Astrocyte (in vitro differentiated cells and primary cell): ENCODE measurements around the gene NUMB.
A peak's percentile ranks its signal among the peaks of the same experiment; 100 is the strongest.

Experiments used
- EZH2 ChIP-seq: IDR thresholded peaks from 2 replicates; pipeline ENCODE4 v1.6.1; 2012; ENCODE audit warnings: mild to moderate bottlenecking, low read length, inconsistent platforms; ENCODE audit not compliant: insufficient read depth
- TF ChIP-seq, protein P1 (sequence below): IDR thresholded peaks from 2 replicates; pipeline ENCODE4 v1.5.1; 2011; ENCODE audit warnings: low read depth, mild to moderate bottlenecking, inconsistent platforms, low read length, moderate library complexity; ENCODE audit not compliant: insufficient read depth

- TF ChIP-seq, protein P1, sequence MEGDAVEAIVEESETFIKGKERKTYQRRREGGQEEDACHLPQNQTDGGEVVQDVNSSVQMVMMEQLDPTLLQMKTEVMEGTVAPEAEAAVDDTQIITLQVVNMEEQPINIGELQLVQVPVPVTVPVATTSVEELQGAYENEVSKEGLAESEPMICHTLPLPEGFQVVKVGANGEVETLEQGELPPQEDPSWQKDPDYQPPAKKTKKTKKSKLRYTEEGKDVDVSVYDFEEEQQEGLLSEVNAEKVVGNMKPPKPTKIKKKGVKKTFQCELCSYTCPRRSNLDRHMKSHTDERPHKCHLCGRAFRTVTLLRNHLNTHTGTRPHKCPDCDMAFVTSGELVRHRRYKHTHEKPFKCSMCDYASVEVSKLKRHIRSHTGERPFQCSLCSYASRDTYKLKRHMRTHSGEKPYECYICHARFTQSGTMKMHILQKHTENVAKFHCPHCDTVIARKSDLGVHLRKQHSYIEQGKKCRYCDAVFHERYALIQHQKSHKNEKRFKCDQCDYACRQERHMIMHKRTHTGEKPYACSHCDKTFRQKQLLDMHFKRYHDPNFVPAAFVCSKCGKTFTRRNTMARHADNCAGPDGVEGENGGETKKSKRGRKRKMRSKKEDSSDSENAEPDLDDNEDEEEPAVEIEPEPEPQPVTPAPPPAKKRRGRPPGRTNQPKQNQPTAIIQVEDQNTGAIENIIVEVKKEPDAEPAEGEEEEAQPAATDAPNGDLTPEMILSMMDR = no peak
- TF ChIP-seq EZH2 = peak; percentile 55
Observed at GRCh38 chr14:73237786-73238423, 220.4 kb downstream of the NUMB start.
